H1 (cell line): ENCODE data around the gene MCRS1. TPM values are rescaled to one million over a fixed set of nuclear protein-coding genes. Genes with fewer than 3 reads are reported as not detected.

Experiments used
- CREB1 ChIP-seq: IDR thresholded peaks from 2 replicates; pipeline ENCODE4 v1.6.1; 2012; ENCODE audit warnings: inconsistent platforms
- RAD21 ChIP-seq, 2 experiments: IDR thresholded peaks in 1 of 2; conservative IDR thresholded peaks in 1 of 2; 2 replicates each; pipeline ENCODE4 v1.6.1; 2011; ENCODE audit warnings: low read depth in 2 of 2, low read length in 2 of 2, improper control_type of control experiment in 1 of 2, inconsistent platforms in 1 of 2, mild to moderate bottlenecking in 1 of 2, moderate library complexity in 1 of 2
- RFX5 ChIP-seq: IDR thresholded peaks from 2 replicates; pipeline ENCODE4 v1.6.1; 2011; ENCODE audit warnings: low read depth, low read length, improper control_type of control experiment, borderline replicate concordance
- RXRA ChIP-seq: IDR thresholded peaks from 2 replicates; pipeline ENCODE4 v1.6.1; 2011; ENCODE audit warnings: low read depth, mild to moderate bottlenecking, low read length, moderate library complexity; ENCODE audit not compliant: insufficient read depth
- polyA plus RNA-seq, 7 experiments: library from polyadenylated mRNA; depleted of rRNA in 3 of 7; stranded (reverse) in 5 of 7; unstranded in 2 of 7; fragments of >200 nt in 5 of 7; fragments of 200-250 nt in 2 of 7; gene quantifications; 1 replicate in 5 of 7; 2 replicates in 1 of 7; 4 replicates in 1 of 7; pipeline versions ENCODE4 v1.2.1 to v1.2.3, GENCODE V29; 2011 to 2013; ENCODE audit warnings: missing spikeins in 2 of 7, mixed read lengths in 2 of 7
- total RNA-seq: library from RNA; stranded (reverse); fragmentation: NEBNext Ultra II Directional; extraction: Animal tissue kit (Norgen Biotek cat#: 25700); gene quantifications from 2 replicates; pipeline ENCODE4 v1.2.1, GENCODE V29; 2021

Gene MCRS1
- total and polyA plus RNA-seq, 2 of the 8 experiments (the other 6 are each of a cell fraction or from before 2014, with no cell fraction given) = 90.3 to 139 TPM

GRCh38 chr12:49566361-49566760, 1.6 kb downstream of the MCRS1 start (continued):
- TF ChIP-seq RAD21 (IDR thresholded peaks at IDR 0.05 in 1 of 2, conservative IDR thresholded peaks at IDR 0.05 in 1 of 2; ENCODE audit: low read depth in 2 of 2, low read length in 2 of 2) (no peak), RFX5 (no peak), RXRA (no peak), CREB1 (no peak)
